ENCODE measurements around the gene UBE2L5. TPM values are rescaled to one million over a fixed set of nuclear protein-coding genes. Genes with fewer than 3 reads are reported as not detected.

UBE2L5 gene
- total and polyA plus RNA-seq, 2 of the 13 experiments (the other 11 are each of a cell fraction or from before 2014, with no cell fraction given): 0.13 TPM; not detected in 1

GRCh38 chr13:30464496-30465342, 42.4 kb downstream of the UBE2L5 start (continued):
- no peak for TF ChIP-seq ARID2 (CRISPR knock-in tag; IDR thresholded peaks at IDR 0.05; ENCODE audit: borderline replicate concordance)
- TF ChIP-seq AGO1 (IDR thresholded peaks at IDR 0.05; ENCODE audit: low read depth, low read length, poor library complexity, severe bottlenecking): peak; percentile 78
- peak; percentile 14; the same call in 1 of the 2 replicates for TF ChIP-seq CHD2 (IDR thresholded peaks at IDR 0.05; ENCODE audit: low read depth, low read length)
- TF ChIP-seq ETS1 (CRISPR knock-in tag; IDR thresholded peaks at IDR 0.05): 0 out of 2 replicates have a peak, but pooled peaks have one; percentile 37
- 0 out of 2 replicates have a peak, but pooled peaks have one; percentile 31 for TF ChIP-seq ZNF841 (CRISPR knock-in tag; IDR thresholded peaks at IDR 0.05; ENCODE audit: borderline replicate concordance)
- peak; percentile 50; the same call in 1 of the 2 replicates for TF ChIP-seq EEA1 (CRISPR knock-in tag; IDR thresholded peaks at IDR 0.05; ENCODE audit: borderline replicate concordance)
- peak; percentile 58; the same call in 1 of the 2 replicates for TF ChIP-seq ZNF558 (CRISPR knock-in tag; IDR thresholded peaks at IDR 0.05; ENCODE audit: borderline replicate concordance)
- TF ChIP-seq AGO2 (optimal IDR thresholded peaks at IDR 0.05; ENCODE audit: low read depth, low read length): peak; percentile 95
- peak; percentile 17; the same call in 1 of the 2 replicates for TF ChIP-seq PHF8 (CRISPR knock-in tag; IDR thresholded peaks at IDR 0.05)
- TF ChIP-seq MXD1 (CRISPR knock-in tag; IDR thresholded peaks at IDR 0.05): peak; percentile 28; the same call in 1 of the 2 replicates
- TF ChIP-seq CENPBD1 (CRISPR knock-in tag; IDR thresholded peaks at IDR 0.05; ENCODE audit: borderline replicate concordance, low read depth): no peak
- TF ChIP-seq IRX3 (CRISPR knock-in tag; IDR thresholded peaks at IDR 0.05; ENCODE audit: borderline replicate concordance, low read depth): peak; percentile 90; the same call in 1 of the 2 replicates
- peak; percentile 18; the same call in 1 of the 2 replicates for TF ChIP-seq TFDP1 (CRISPR knock-in tag; IDR thresholded peaks at IDR 0.05; ENCODE audit: borderline replicate concordance)
- TF ChIP-seq BRF2 (CRISPR knock-in tag; IDR thresholded peaks at IDR 0.05): 0 out of 2 replicates have a peak, but pooled peaks have one; percentile 70
- TF ChIP-seq ZNF431 (CRISPR knock-in tag; IDR thresholded peaks at IDR 0.05; ENCODE audit: borderline replicate concordance, low read depth): 0 out of 2 replicates have a peak, but pooled peaks have one; percentile 48
- TF ChIP-seq ARNT2 (CRISPR knock-in tag; IDR thresholded peaks at IDR 0.05; ENCODE audit: low read depth): no peak
- TF ChIP-seq RBM39 (IDR thresholded peaks at IDR 0.05; ENCODE audit: low read depth, low read length, poor library complexity, severe bottlenecking): no peak
- TF ChIP-seq HOXA3 (CRISPR knock-in tag; IDR thresholded peaks at IDR 0.05): peak; percentile 76

Measured in HepG2 (cell line).